Fibroblast of skin of right quadriceps (primary cell): Measurements from ENCODE around the gene FUT6.

ENCODE experiments used
- DNase-seq: peaks from one replicate; pipeline ENCODE4 v3.0.0-alpha.2; 2013

The FUT6 gene

DNA sequence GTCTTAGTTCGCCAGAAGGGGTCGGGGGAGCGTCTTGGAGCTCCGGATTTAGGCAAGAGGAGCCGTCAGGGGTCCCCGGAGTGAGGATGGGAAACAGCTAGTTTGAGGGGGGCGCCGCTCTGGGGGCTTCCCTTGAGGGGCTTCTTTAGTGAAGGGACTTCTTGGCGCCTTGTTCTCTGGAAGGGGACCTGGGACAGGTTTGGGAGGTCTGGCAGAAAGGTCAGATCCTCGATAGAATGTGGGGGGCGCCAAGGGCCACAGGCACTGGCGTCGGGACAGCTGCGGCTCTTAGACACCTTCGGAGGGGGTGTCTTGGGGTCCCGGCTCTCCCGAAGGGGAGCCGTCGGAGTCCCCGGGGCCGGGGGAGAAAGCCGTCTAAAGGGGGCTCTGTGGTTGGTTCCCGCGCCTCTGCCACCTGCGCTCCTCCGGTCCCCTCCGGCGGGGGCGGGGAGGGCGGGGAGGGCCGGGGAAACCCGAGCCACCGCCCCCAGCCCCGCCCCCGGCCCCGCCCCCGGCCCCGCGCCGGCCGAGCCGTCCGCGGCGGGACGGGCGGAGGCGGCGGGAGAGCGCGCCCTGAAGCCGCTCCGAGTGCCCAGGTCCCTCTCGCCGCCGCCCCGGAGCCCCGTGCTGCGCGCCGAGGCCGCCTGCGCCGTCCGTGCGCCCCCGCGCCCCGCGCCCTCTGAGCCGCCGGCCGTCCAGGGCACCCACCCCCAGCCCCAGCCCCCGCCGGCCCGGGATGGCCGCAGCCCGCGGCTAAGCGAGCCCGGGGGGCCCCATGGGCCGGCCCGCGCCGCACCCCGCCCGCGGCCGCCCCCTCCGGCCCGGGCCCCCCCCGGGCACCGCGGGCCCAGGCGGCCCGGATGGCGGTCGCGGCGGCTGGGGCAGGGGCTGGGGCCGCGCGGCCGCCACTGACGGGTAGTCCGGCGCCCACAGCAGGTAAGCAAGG, 34.7 kb downstream of the FUT6 start, which contains the start of gene NRTN:
Gene NRTN, plus strand, starts transcription at position 552 of the 946 bp plus-strand sequence. CDS start 19,099 bp downstream, outside the sequence.
- DNase-seq = no peak

DNA sequence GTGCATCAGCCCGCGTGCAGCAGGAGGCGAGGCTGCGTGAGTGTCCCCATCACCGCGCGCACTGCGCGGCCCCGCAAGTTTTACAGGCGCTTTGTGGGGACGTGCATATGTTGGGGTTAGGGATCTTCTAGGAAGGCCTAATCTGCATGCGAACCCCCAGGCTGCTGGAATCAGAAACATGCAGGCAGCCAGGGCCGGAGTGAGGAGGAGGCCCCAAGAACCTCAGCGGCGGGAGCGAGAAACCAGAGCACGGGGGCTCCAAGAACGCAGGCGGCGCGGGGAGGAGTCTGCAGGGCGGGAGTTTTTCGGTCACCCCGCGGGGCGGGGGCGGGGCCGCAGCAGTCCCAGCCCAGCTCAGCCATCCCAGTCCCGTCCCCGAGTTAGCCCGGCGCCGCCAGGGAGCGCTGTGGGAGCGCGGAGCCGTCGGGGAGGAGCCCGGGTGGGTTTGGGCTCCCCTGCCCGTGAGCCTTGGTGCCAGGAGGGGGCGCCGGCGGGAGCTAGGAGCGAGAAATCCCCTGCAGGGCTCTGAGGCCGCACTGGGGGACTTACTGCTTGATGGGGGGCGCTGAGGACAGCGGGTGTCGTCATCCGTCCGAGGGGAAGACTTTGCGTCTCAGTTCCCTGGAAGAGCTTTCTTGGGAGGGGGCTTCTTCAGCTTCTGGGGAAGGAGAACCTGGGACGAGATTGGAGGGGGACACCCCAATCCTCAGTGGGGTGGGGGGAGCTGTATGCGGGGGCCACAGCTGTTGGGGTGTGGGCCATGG, 35.6 kb downstream of the FUT6 start:
- DNase-seq = peak; percentile 85

DNA sequence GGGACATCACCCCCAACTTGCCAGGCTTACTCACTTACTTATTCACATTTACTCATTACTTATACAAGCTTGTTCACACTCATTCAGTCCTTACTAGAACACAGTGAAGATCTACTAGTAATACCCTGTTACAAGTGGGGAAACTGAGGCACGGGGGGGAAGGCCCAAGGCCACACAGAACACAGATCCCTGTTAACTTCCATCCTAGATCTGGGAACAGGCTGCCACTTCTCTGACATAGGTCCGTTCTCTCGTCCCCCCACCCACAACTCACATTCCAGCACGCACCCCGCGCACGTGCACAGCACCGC, 36.1 kb downstream of the FUT6 start:
- no peak for DNase-seq

DNA sequence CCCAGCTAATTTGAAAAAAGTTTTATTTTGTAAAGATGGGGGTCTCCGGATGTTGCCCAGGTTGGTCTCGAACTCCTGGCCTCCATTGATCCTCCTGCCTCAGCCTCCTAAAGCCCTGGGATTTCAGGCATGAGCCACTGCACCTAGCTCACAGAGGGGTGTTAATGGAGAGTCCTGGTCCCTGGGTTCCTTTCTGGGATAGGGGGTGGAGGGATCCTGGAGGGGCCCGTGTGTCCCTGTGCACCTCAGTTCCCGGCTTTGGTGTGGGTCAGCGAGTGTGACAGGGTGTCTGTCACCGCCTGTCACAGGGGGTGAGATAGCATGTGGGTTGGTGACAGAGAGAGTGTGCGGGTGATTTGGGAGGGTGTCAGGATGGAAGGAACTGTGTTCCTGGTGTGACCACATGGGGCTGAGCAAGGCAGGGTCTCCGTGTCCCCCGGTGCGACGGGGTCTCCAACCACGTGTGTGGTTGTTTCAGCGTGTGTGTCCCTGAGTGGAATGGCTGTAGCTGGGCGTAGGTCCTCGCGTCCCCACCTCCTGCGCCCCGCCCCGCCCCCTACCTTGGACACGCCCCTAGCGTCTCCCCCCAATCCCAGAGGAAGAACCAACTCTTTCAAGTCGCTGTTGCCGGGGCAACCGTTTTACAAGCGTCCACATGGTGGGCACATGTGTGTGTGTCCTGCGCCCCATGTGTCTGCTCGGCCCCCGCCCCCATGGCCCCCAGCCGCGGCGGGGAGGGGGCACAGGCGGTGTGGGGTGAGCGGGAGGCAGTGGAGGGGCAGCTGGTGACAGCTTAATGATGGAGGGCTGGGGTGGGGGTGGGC, 37.5 kb downstream of the FUT6 start:
- DNase-seq = peak; percentile 69

DNA sequence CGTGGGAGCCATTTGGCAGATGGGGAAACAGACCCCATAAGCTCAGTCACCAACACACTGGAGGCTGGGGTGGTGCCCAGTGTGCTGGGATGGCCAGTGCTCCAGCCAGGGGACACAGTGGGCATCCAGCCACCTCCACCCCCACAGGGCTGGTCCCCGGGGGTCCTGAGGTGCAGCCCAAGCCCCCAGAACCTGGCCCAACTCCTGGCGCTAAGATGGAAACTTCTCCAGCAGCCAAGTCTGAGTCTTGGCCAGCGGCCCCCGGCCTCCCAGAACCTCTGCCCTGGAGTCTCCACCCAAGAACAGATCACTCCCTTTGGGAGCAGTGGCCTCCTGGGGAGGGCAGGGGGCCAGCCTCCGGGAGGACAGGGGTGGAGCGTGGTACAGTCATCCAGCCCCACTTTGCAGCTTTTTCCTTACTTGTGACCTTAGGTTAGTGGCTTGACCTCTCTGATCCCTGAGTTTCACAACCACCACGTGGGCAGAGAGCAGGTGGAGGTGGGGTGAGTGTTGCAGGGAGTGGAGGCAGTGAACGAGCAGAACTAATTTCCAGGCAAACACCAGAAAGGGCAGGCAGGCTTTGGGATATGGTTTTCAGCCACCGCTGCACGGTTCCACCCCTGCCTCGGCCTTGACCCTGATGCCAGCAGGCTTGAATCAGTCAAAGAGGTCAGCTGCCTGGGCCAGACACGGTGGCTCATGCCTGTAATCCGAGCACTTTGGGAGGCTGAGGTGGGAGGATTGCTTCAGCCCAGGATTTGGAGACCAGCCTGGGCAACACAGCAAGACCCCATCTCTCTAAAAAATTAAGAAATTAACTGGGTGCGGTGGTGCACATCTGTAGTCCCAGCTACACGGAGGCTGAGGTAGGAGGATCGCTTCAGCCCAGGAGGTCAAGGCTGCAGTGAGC, 38.9 kb downstream of the FUT6 start:
- DNase-seq = no peak

DNA sequence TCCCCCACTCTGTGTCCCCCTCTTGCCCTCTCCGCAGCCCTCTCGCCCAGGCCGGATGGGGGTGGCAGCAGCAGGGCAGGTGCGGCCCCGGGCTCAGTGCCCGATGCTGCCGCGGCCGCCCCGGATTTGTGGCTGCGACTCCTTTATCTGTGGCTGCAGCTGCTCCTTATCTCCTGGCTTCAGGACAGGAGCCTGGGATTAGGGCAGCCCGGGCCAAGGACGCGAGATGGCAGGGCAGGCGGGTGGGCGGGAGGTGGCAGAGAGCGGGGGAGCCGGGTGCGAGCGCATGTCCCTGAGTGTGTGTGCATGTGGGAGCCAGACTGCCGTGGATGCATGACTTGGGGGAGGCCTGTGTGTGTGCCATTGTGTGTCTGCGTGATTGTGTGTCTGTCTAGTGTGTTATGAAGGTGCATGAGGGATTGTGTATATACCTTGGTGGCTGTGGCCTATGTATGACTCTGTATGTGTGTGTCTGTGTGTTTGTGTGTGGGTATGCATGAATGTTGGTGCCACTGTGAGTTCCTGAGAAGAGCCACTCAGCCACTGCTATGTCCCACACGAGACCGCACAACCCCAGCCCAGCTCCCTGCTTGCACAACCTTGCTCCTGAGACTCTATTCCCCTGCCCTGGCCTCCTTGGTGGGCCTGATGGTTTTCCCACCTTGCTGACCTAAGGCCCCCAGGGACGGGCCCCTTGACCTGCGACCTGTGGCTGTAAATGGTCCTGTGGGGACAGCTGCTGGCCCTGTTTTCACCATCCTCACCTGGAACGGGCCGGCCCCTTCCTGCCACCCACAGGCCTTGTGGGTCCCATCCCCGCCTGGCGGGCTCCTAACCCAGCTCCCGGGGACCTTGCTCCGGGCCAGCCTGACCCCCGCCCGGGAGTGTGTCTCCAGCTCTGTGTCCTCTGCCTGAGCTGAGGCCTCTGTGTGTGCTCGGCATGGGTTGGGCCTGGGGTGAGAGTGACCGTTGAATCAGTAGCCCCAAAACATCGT, 40.0 kb downstream of the FUT6 start:
- no peak for DNase-seq

DNA sequence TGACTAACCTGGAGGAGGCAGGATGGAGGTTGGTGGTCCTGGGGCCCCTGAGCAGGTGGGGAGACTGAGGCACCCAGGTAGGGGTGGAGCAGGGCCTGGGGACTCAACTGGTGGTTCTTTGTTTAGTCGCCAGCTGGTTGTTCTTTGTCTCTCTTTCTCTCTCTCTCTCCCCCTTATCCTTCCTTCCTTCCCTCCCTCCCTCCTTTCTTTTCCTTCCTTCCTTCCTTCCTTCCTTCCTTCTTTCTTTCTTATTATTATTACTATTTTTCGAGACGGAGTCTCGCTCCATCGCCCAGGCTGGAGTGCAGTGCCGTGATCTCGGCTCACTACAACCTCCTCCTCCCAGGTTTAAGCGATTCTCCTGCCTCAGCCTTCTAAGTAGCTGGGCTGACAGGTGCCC, 41.3 kb downstream of the FUT6 start:
- DNase-seq = no peak

DNA sequence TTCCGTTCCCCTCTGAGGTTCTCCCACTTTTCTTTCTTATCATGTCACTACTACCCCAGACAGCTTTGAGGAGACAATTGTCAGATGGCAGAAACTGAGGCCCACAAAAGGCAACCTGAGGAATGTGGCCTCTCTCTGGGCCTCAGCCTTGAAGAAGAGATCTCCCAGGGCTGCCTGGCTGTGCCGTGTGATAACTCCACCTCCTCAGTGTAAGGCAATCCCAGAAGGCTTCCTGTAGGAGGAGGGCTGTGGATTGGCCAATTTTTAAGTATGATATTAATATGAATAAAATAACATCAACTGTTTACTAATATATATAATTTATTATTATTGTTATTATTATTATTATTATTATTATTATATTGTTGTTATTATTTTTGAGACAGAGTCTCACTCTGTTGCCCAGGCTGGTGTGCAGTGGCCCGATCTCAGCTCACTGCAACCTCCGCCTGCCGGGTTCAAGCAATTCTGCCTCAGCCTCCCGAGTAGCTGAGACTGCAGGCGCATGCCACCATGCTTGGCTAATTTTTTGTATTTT, 44.1 kb downstream of the FUT6 start:
- DNase-seq = no peak

DNA sequence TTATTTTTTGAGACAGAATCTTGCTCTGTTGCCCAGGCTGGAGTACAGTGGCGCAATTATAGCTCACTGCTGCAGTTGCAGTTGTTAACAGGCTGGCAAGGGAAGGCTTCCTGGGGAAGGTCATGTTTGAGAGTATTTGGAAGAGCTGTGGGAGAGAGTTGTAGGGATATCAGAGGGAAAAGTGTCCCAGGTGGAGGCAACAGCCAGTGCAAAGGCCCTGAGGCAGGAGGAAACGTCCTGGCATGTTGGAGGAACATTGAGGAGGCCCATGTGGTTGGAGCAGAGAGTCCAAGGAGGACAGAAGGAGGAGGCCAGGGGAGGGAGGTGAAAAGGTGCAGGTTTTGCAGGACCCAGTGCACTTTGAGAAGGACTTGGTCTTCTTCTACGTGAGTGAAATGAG, 46.3 kb downstream of the FUT6 start:
- no peak for DNase-seq

DNA sequence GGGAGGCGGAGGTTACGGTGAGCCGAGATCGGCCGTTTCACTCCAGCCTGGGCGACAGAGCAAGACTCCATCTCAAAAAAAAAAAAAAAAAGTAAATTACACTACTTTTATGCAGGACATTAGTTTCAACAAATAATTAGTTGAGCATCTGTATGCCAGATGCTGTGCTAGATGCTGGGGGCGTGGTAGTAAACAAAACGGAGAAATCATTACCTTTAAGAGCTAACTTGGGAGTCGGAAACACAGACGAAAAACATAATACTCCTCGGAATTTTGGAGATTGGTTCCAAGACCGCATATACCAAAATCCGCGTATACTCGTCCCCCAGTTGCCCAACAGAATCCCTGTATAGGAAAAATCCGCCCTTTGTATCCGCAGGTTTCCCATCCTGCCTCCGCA, 47.3 kb downstream of the FUT6 start:
- no peak for DNase-seq

DNA sequence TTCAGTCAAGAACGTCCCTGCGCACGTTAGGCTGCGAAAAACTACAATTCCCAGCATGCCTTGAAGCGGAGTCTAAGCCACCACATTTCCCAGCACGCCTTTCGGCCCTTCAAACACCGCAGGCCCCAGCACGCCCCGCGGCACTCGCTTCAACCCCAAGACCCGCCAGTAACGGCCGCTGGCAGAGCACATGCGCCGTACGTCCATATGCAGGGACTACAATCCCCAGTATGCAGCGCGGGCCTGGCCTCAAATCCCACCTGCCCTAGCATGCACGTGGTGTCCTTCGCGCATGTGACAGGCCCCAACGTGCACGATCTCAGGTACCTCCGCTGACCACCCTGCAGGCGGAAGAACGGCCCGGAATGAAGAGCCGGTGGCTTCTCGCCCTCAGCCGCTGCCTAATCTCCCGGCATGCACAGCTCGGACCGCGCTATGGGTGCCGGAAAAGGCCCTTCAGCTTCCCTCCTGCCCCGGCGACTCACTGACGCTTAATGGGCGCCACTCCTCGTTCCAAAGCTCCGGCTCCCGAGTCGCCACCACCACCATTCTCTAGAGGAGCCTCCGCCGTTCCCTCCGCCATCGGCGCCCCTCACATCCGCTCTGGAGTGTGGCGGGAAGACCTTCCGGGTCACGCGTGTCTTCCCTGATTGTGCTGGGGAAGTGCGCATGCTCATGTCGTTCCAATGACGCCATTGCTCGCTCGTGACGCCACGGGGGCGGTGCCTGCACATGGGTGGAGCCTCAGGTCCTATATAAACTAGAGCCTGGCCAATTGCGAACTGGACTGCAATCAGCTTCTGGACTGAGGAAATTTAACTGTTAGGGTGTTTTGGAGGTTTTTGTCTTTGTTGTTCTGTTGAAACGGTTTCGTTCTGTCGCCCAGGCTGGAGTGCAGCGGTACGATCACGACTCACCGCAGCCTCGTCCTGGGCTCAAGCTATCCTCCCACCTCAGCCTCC, 48.7 kb downstream of the FUT6 start, which contains the start of gene DUS3L:
Gene DUS3L, minus strand, starts transcription at position 605 of the 962 bp plus-strand sequence. Its CDS starts 22 bp downstream, at position 583.
- DNase-seq = peak; percentile 98

DNA sequence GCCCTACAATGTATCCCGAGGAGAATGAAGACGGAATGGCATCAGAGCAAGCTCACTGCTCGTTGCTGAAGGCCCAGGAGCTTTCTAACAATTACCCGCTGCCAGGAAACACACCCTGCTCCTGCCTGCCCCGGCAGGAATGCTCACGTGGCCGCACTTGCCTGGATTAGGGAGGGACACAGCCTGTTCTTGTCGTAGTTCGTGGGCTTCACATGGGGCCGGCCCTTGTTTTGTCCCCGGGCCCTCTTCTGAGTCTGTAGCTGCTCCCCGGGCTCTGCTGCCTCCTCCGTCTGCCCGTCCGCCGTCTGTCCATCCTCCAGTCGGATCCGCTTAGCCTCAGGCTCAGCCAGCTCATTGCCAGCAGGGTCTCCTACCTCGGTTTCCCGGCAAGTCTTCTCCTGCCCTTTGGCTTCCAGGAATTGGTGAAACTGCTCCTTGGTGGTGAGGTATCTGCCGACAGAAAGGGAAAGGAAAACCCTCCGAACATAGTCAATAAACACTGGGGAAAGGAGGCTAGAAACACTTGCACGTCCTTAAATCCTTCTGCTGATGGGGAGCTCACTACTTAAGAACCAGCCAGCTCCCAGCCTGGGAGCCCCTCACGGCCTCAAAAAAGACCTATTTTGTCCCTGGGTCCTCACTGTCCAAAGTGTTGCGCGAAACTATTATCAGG, 49.5 kb downstream of the FUT6 start:
- no peak for DNase-seq

DNA sequence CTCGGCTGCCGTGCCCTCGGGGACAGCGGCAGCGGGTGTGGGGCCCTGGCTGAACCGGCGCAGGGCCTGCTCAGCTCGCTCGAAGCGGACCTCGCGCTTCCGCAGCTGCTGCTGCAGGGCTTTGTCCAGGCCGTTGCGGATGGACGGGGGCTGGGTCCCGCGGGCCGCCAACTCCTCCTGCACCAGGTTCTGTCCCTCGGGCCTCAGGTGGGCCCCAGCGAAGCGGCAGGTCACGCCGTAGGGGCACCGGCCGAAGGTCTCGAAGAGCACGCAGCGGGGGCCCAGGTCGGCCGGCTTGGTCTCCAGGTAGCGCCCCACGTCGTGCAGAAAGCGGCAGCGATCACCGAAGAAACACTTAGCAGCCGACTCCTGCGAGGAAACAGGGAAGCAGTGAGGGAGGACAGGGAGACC, 50.1 kb downstream of the FUT6 start:
- DNase-seq = no peak

DNA sequence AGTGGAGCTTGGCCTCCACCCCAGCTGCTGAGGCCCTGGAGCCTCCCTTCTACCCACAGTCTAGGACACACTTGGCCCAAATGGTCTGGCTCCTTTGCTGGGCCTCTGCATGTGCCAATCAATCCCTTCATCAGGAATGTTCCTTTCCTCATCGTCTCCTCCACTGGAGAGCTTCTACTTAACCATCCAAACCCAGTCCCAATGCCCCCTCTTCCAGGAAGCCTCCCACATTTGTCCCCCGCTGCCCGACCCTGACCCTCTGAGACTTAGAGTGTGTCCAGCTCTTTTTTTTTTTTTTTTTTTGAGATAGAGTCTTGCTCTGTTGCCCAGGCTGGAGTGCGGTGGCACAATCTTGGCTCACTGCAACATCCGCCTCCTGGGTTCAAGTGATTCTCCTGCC, 51.1 kb downstream of the FUT6 start:
- DNase-seq = no peak

DNA sequence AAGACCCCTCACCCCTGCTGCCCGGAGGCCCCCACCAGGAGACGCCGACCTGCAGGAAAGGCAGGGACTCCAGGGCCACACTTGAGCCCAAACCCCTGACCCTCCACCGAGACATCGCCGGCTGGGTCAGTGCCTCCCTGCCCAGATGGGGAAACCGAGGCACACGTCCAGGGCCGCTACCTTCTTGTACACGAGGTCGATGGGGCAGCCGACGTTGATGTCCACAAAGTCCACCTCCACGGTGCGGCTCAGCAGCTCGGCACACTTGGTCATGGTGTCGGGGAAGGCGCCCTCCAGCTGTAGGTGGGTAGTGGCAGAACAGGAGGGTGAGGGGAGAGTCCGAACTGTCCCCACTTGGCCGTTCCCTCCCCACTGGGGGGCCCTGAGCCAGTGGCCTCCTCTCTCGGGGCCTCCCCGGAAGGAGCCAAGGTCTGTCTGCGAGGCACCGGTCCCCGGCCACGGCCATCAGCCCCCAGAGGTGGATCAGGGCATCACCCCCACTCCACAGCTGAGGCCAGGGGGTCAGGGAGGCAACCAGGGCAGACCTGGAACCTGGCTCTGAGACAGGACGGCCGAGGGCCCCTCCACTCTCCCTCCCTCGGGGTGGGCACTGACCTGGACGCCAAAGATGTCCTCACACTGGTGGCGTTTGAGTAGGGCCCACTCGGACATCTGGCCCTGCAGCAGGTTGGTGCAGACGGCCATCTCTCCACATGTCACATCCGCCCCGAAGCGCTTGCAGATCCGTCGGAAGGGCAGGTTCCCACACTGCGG, 51.9 kb downstream of the FUT6 start:
- no peak for DNase-seq

DNA sequence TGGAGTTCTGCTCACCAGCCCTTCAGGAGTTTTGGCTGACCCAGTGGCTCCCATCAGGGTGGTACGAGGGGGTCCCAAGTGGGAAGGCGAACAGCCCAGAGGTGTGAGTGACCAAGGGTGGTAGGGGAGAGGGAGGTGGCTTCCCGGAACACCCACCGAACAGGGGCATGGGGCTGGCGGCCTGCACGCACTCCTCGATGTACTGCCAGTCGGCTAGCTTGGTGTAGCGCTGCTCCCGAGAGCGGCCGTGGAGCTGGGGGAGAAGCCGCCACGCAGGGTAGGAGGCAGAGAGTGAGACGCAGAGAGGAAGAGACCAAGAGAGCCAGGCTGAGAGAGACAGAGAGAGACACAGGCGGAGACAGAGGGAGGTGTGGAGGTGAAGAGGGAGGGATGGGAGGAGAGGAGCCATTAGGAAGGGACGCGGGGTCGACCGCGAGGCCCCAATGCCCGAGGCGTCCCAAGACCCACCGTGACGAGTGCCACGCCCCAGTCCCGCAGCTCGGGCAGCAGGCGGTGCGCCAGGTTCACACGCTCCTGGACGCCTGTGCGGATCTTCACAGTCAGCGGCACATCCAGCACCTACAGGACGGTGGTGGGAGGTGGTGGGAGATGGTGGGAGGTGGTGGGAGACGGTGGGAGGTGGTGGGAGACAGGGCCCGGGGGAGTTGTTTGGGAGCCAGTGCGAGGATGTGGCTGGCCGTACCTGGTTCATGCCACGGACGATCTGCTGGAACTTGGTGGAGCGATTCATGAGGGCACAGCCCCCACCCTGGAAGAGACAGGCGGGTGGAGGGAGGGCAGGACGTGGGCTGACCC, 52.7 kb downstream of the FUT6 start:
- DNase-seq = no peak

DNA sequence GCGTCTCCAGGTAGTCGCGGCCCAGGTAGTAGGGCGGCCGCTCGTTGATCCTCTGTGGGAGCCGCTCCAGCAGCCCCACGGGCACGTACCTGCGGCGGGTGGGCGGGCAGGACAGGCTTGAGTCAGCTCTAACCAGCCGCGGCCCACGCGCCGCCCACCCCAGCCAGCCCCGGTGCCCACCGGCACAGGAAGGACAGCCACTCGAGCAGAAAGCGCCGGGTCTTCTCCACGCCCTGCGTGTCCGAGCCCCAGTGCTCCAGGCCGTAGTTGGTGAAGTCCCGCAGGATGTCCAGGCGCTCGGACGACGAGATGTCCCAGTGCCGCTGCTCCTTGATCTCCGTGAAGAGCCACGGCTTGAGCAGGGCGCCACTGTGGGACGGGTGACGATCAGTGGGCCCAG, 54.1 kb downstream of the FUT6 start:
- no peak for DNase-seq
